ENCODE results near the gene LZTS2.

Gene LZTS2

GRCh38 chr10:100998991-100999741 is 442 bp upstream of the LZTS2 start:
- no peak for DNase-seq

- no peak for DNase-seq
Measured at GRCh38 chr10:101000127-101000914, 713 bp downstream of the LZTS2 start.

- no peak for DNase-seq
Measured at GRCh38 chr10:101000915-101001658, 1.5 kb downstream of the LZTS2 start.

GRCh38 chr10:101001659-101002035 is 2.0 kb downstream of the LZTS2 start:
- no peak for DNase-seq

GRCh38 chr10:101002456-101002855 is 2.8 kb downstream of the LZTS2 start:
- no peak for DNase-seq

GRCh38 chr10:101003639-101004206 is 4.1 kb downstream of the LZTS2 start:
- no peak for DNase-seq

- DNase-seq: no peak
Measured at GRCh38 chr10:101005361-101005760, 5.8 kb downstream of the LZTS2 start.

- no peak for DNase-seq
Measured at GRCh38 chr10:101005869-101006567, 6.4 kb downstream of the LZTS2 start.

GRCh38 chr10:101006593-101007098 is 7.0 kb downstream of the LZTS2 start:
- peak; percentile 60 for DNase-seq

GRCh38 chr10:101007099-101007711 is 7.6 kb downstream of the LZTS2 start:
- DNase-seq: no peak

GRCh38 chr10:101007915-101008822 is 8.6 kb downstream of the LZTS2 start:
- DNase-seq: no peak

GRCh38 chr10:101008823-101009423 is 9.3 kb downstream of the LZTS2 start:
- no peak for DNase-seq

GRCh38 chr10:101010329-101010728 is 10.7 kb downstream of the LZTS2 start:
- no peak for DNase-seq

- no peak for DNase-seq
Measured at GRCh38 chr10:101011517-101012423, 12.2 kb downstream of the LZTS2 start.

GRCh38 chr10:101012525-101013364 is 13.1 kb downstream of the LZTS2 start:
- DNase-seq: peak; percentile 86

- no peak for DNase-seq
Measured at GRCh38 chr10:101013365-101013825, 13.8 kb downstream of the LZTS2 start.

GRCh38 chr10:101014230-101014884 is 14.7 kb downstream of the LZTS2 start:
- DNase-seq: no peak

All from SHP77 treated with DMSO at 0.1 percent for 48 hours (cell line).